Ovary (tissue), 3 donors: ENCODE data around the gene LAT.

Experiments used
- CTCF ChIP-seq, 3 donors: fragments of 450-650 bp in 2 of 3; fragments of 200-600 bp in 1 of 3; IDR thresholded peaks; one replicate each; pipeline versions ENCODE4 v1.5.1 to v1.8.0; 2016 to 2022; ENCODE audit warnings: antibody characterized with exemption in 3 of 3, mild to moderate bottlenecking in 1 of 3
- POLR2A ChIP-seq: fragments of 450-650 bp; IDR thresholded peaks from one replicate; pipeline ENCODE4 v1.6.1; 2017; ENCODE audit warnings: antibody characterized with exemption, mild to moderate bottlenecking, moderate library complexity
- donor health status: DM: no; HTN: no; CAD: no.

GRCh38 chr16:28983644-28984043 lies 1.2 kb upstream of the LAT start:
- TF ChIP-seq CTCF (IDR thresholded peaks at IDR 0.05) (no peak), POLR2A (no peak)
